Smooth muscle cell (in vitro differentiated cells): ENCODE measurements around the gene TMEM51. TPM values are rescaled to one million over a fixed set of nuclear protein-coding genes. Genes with fewer than 3 reads are reported as not detected.

Source experiments
- DNase-seq: peaks from one replicate; lab custom pipeline; 2025; ENCODE audit not compliant: unreplicated experiment; lab: John Stamatoyannopoulos, UW
- H2AFZ ChIP-seq: fragments of 200-600 bp; sonication (generic); 2 replicates; pipeline ENCODE4 v1.6.0; 2016; ENCODE audit warnings: antibody characterized with exemption, low read depth, mild to moderate bottlenecking
- H3F3A ChIP-seq: fragments of 200-600 bp; sonication (generic); 2 replicates; pipeline ENCODE4 v1.6.0; 2017; ENCODE audit warnings: antibody characterized with exemption, low read depth
- H3K27ac ChIP-seq: fragments of 200-600 bp; sonication (generic); 2 replicates; pipeline ENCODE4 v1.5.1; 2016; ENCODE audit warnings: low read depth, mild to moderate bottlenecking
- H3K27me3 ChIP-seq: fragments of 200-600 bp; sonication (generic); 2 replicates; pipeline ENCODE4 v1.6.1; 2016; ENCODE audit warnings: low read depth, mild to moderate bottlenecking
- H3K36me3 ChIP-seq: fragments of 200-600 bp; sonication (generic); 2 replicates; pipeline ENCODE4 v1.5.1; 2016; ENCODE audit warnings: low read depth
- H3K4me1 ChIP-seq: fragments of 200-600 bp; sonication (generic); 2 replicates; pipeline ENCODE4 v1.5.1; 2016; ENCODE audit warnings: low read depth
- H3K4me2 ChIP-seq: fragments of 200-600 bp; sonication (generic); 2 replicates; pipeline ENCODE4 v1.6.0; 2016; ENCODE audit warnings: mild to moderate bottlenecking
- H3K4me3 ChIP-seq: fragments of 200-600 bp; sonication (generic); 2 replicates; pipeline ENCODE4 v1.5.1; 2016; ENCODE audit warnings: mild to moderate bottlenecking
- H3K79me2 ChIP-seq: fragments of 200-600 bp; sonication (generic); 2 replicates; pipeline ENCODE4 v1.6.0; 2016; ENCODE audit warnings: low read depth, mild to moderate bottlenecking
- H3K9ac ChIP-seq: fragments of 200-600 bp; sonication (generic); 2 replicates; pipeline ENCODE4 v1.6.0; 2016; ENCODE audit warnings: low read depth
- H3K9me3 ChIP-seq: fragments of 200-600 bp; sonication (generic); replicated peaks from 2 replicates; pipeline ENCODE4 v1.5.1; 2016; ENCODE audit warnings: low read depth
- H4K20me1 ChIP-seq: fragments of 200-600 bp; sonication (generic); 2 replicates; pipeline ENCODE4 v1.6.0; 2016; ENCODE audit warnings: low read depth
- WGBS: methylation state at CpG from one replicate; pipeline ENCODE4 v1.1.7; 2016; ENCODE audit warnings: low lambda C conversion rate; 5-methylcytosine and 5-hydroxymethylcytosine counted together
- polyA plus RNA-seq: library from polyadenylated mRNA; unstranded; fragments of >200 nt; fragmentation: Nextera tagmentation; extraction: Ambion mirVana; gene quantifications from 2 replicates; pipeline ENCODE4 v1.2.1, GENCODE V29; 2016
- total RNA-seq: library from RNA; depleted of rRNA; stranded (reverse); fragments of >200 nt; gene quantifications from 2 replicates; pipeline ENCODE4 v1.2.3, GENCODE V29; 2014
- TF ChIP-seq, protein P1 (sequence below): fragments of 200-600 bp; sonication (generic); IDR thresholded peaks from 2 replicates; pipeline ENCODE4 v1.5.1; 2017; ENCODE audit warnings: borderline replicate concordance, mild to moderate bottlenecking, antibody characterized with exemption; ENCODE audit not compliant: insufficient read depth, poor library complexity, severe bottlenecking

TMEM51 gene
- total and polyA plus RNA-seq, 2 experiments from 2014 or later: 9.8 to 10.4 TPM

DNA sequence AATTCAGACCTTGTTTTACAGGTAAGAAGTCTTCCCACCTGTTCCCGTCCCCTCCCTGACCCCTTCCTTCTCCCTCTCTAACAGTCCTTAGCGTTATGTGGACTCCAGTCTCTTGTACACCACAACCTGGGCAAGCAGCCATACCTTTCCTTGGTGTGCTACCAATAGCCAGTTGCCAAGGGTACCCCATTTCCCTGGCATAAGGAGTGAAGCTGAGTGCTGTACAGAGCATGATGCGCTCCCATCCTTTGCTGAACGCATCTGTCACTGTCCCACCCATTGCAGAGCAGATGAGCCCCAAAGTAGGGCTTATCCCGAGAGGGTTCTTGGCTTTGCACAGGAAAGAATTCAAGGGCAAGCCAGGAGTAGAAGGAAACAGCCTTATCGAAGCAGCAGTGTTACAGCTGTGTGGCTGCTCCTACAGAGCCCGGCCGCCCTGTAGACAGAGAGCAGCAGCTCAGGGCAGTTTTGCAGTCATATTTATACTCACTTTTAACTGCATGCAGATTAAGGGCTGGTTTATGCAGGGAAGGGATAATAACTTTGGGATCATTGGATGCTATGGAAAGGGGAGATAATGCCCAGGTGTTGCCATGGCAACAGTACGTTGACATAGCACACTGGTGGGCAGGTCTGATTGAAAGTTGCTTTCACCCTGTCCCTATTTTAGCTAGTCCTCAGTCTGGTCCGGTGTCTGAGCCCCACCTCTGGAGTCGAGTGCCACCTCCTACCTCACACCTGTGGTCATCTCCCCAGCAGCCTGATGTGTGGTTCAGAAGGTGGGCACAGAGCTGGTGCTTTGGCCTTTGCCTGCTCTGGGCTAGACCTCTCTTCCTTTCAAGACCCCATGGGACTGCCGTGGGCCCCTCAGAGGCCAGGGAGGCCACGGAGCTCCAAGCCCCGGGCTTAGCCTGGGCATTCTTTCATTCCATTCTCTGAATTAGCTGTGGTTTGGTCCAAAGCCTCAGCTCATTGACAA, 98.6 kb downstream of the TMEM51 start:
- Histone ChIP-seq H2AFZ (no peak overlapping the region), H3K9me3 (no peaks in the 10 kb centered on the region), H3K4me1 (peaks cover 9% of the 10 kb centered on the region), H3F3A (no peaks in the 10 kb centered on the region), H3K36me3 (no peaks in the 10 kb centered on the region), H4K20me1 (no peaks in the 10 kb centered on the region), H3K9ac (no peak overlapping the region), H3K27ac (no peak overlapping the region), H3K79me2 (no peaks in the 10 kb centered on the region), H3K4me3 (no peak overlapping the region), H3K27me3 (no peaks in the 10 kb centered on the region), H3K4me2 (peak overlapping the region; percentile 10)
- DNase-seq: no peak
- TF ChIP-seq, protein P1, sequence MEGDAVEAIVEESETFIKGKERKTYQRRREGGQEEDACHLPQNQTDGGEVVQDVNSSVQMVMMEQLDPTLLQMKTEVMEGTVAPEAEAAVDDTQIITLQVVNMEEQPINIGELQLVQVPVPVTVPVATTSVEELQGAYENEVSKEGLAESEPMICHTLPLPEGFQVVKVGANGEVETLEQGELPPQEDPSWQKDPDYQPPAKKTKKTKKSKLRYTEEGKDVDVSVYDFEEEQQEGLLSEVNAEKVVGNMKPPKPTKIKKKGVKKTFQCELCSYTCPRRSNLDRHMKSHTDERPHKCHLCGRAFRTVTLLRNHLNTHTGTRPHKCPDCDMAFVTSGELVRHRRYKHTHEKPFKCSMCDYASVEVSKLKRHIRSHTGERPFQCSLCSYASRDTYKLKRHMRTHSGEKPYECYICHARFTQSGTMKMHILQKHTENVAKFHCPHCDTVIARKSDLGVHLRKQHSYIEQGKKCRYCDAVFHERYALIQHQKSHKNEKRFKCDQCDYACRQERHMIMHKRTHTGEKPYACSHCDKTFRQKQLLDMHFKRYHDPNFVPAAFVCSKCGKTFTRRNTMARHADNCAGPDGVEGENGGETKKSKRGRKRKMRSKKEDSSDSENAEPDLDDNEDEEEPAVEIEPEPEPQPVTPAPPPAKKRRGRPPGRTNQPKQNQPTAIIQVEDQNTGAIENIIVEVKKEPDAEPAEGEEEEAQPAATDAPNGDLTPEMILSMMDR: no peak
- 76% methylated on average over 14 of the region's 14 CpGs for WGBS

DNA sequence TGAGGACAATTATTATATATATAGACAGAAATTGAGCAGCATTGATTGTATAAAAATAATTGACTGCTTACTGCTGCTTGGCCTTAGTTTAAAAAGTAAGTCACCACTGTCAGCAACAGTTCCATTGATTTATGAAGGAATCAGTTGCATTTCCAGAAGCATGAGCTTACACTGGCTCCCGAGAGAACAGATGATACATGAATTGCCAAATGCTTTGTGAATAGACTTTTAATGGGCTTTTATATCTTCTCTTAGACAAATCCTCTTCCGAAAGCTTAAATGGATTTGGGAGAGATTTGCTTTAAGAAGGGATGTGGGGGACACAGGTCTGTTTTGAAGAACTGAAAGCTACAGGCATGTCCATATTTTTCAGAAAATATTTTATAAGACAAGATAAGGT, 101.0 kb downstream of the TMEM51 start:
- no peaks in the 10 kb centered on the region for H3K79me2 ChIP-seq
- no peaks in the 10 kb centered on the region for H4K20me1 ChIP-seq
- no peak overlapping the region for H2AFZ ChIP-seq
- TF ChIP-seq, protein P1: no peak
- H3K9me3 ChIP-seq: no peaks in the 10 kb centered on the region
- no peak overlapping the region for H3K9ac ChIP-seq
- no peak overlapping the region for H3K4me3 ChIP-seq
- WGBS: 10% methylated on average over 2 of the region's 2 CpGs
- no peaks in the 10 kb centered on the region for H3K36me3 ChIP-seq
- DNase-seq: no peak
- peaks cover 4% of the 10 kb centered on the region for H3K4me1 ChIP-seq
- no peaks in the 10 kb centered on the region for H3K27me3 ChIP-seq
- no peaks in the 10 kb centered on the region for H3F3A ChIP-seq
- H3K4me2 ChIP-seq: no peak overlapping the region
- H3K27ac ChIP-seq: no peak overlapping the region

DNA sequence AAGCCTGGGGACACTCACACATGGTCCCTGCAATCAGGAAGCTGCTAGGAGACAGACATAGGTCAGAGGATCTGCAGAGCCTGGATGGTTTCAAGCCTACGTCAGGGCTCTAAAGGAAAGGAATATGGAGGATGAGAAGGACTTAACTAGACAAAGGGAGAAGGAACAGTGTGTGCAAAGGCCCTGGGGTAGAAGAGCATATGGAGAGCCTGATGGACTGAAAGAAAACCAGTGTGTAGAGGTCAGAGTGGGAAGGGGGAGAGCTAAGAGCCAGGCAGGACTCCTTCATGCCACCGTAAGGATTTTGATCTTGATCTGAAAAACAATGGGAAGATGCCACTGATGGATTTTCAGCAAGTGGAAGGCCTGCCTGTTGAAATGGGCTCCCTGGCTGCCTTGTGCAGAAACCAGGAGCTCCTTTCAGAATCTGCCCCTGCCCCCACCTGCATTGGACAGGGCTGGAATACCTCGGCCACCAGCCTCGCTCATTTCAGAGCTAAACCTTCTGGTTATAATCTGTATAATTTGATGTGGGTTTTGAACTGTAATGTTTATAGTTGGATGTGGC, 102.1 kb downstream of the TMEM51 start:
- no peaks in the 10 kb centered on the region for H3K9me3 ChIP-seq
- TF ChIP-seq, protein P1: no peak
- no peak overlapping the region for H3K4me2 ChIP-seq
- no peak overlapping the region for H3K27ac ChIP-seq
- H3K9ac ChIP-seq: no peak overlapping the region
- no peaks in the 10 kb centered on the region for H3K36me3 ChIP-seq
- no peak for DNase-seq
- no peaks in the 10 kb centered on the region for H3K27me3 ChIP-seq
- H4K20me1 ChIP-seq: no peaks in the 10 kb centered on the region
- no peak overlapping the region for H2AFZ ChIP-seq
- H3K4me3 ChIP-seq: no peak overlapping the region
- H3K4me1 ChIP-seq: peaks cover 4% of the 10 kb centered on the region
- H3K79me2 ChIP-seq: no peaks in the 10 kb centered on the region
- 62% methylated on average over 4 of the region's 4 CpGs for WGBS
- H3F3A ChIP-seq: no peaks in the 10 kb centered on the region
